Endothelial cell of umbilical vein (primary cell): ENCODE measurements around the gene TAF6. TPM values are rescaled to one million over a fixed set of nuclear protein-coding genes. Genes with fewer than 3 reads are reported as not detected.

ENCODE experiments used
- BruUV-seq: library from RNA; stranded (reverse); fragments of 400-500 nt; replicated peaks from 2 replicates; lab custom pipeline; 2021; lab: Mats Ljungman, UMichigan
- CTCF ChIA-PET: fragments of 300-600, 350-600 bp; sonication (Branson Sonifier 250); formaldehyde crosslinking; loops from one replicate; lab custom pipeline; 2021; ENCODE audit warnings: antibody characterized with exemption, inconsistent platforms; lab: Charles Lee
- POLR2A ChIA-PET: fragments of 300-600, 350-600 bp; sonication (Branson Sonifier 250); formaldehyde crosslinking; loops from one replicate; lab custom pipeline; 2021; ENCODE audit warnings: antibody characterized with exemption, inconsistent platforms; lab: Charles Lee
- DNase-seq: peaks from one replicate; pipeline ENCODE4 v3.0.0-alpha.2; 2011; ENCODE audit warnings: low read depth, low spot score
- FAIRE-seq: peaks from 2 replicates; lab custom pipeline; 2011; peaks lifted over from hg19 to GRCh38; lab: Jason Lieb, UNC
- H2AFZ ChIP-seq: 2 replicates; pipeline ENCODE4 v1.6.0; 2012; ENCODE audit warnings: low read depth, low read length, control low read depth, inconsistent platforms
- H3K27ac ChIP-seq: 2 replicates; pipeline ENCODE4 v1.5.1; 2011; ENCODE audit warnings: low read depth, mild to moderate bottlenecking, control low read depth, low read length, moderate library complexity; ENCODE audit not compliant: insufficient read depth
- H3K27me3 ChIP-seq, 2 experiments: 2 replicates each; pipeline versions ENCODE4 v1.6.0 to v1.6.1; 2011; ENCODE audit warnings: low read length in 2 of 2, mixed read lengths in 1 of 2; ENCODE audit not compliant: control insufficient read depth in 2 of 2, insufficient read depth in 2 of 2
- H3K36me3 ChIP-seq, 2 experiments: 2 replicates in 1 of 2; 3 replicates in 1 of 2; pipeline ENCODE4 v1.5.1; 2011; ENCODE audit warnings: low read length in 2 of 2, mild to moderate bottlenecking in 1 of 2, moderate library complexity in 1 of 2; ENCODE audit not compliant: control insufficient read depth in 2 of 2, insufficient read depth in 2 of 2; ENCODE audit errors: extremely low read depth in 1 of 2
- H3K4me1 ChIP-seq: 3 replicates; pipeline ENCODE4 v1.5.1; 2011; ENCODE audit warnings: mild to moderate bottlenecking, low read length; ENCODE audit not compliant: control insufficient read depth, insufficient read depth; ENCODE audit errors: extremely low read depth
- H3K4me2 ChIP-seq: 2 replicates; pipeline ENCODE4 v1.6.1; 2011; ENCODE audit warnings: low read length, control low read depth, mixed read lengths; ENCODE audit not compliant: insufficient read depth
- H3K4me3 ChIP-seq, 3 experiments: fragments of 200-600 bp in 1 of 3; sonication (generic), shearing (Covaris generic) in 1 of 3; replicated peaks in 1 of 3; 2 replicates each; pipeline ENCODE4 v1.5.1; 2011 to 2016; ENCODE audit warnings: control low read depth in 3 of 3, low read length in 3 of 3, mild to moderate bottlenecking in 2 of 3, inconsistent platforms in 1 of 3, low read depth in 1 of 3, moderate library complexity in 1 of 3; ENCODE audit not compliant: insufficient read depth in 1 of 3
- H3K79me2 ChIP-seq: 2 replicates; pipeline ENCODE4 v1.6.0; 2012; ENCODE audit warnings: low read length, inconsistent platforms; ENCODE audit not compliant: control insufficient read depth, insufficient read depth
- H3K9ac ChIP-seq: replicated peaks from 2 replicates; pipeline ENCODE3; 2011; ENCODE audit warnings: low read length, control low read depth; ENCODE audit not compliant: insufficient read depth; ENCODE audit errors: extremely low read depth
- H3K9me1 ChIP-seq: replicated peaks from 3 replicates; pipeline ENCODE4 v1.6.0; 2011; ENCODE audit warnings: mild to moderate bottlenecking, low read length; ENCODE audit not compliant: control insufficient read depth, insufficient read depth; ENCODE audit errors: extremely low read depth
- H3K9me3 ChIP-seq: replicated peaks from 2 replicates; pipeline ENCODE4 v1.5.1; 2012; ENCODE audit warnings: low read length, inconsistent platforms; ENCODE audit not compliant: control insufficient read depth, insufficient read depth
- H4K20me1 ChIP-seq: replicated peaks from 2 replicates; pipeline ENCODE3; 2011; ENCODE audit warnings: mild to moderate bottlenecking, low read length; ENCODE audit not compliant: control insufficient read depth, insufficient read depth; ENCODE audit errors: extremely low read depth
- CTCF ChIP-seq, 2 donors: IDR thresholded peaks; 1 replicate in 1 of 2; 2 replicates in 1 of 2; pipeline ENCODE4 v1.5.1; 2011; ENCODE audit warnings: low read length in 2 of 2, mild to moderate bottlenecking in 2 of 2, moderate library complexity in 2 of 2, control low read depth in 1 of 2, inconsistent platforms in 1 of 2, low read depth in 1 of 2; ENCODE audit not compliant: insufficient read depth in 1 of 2; ENCODE audit errors: extremely low read depth in 1 of 2
- EZH2 ChIP-seq: IDR thresholded peaks from 2 replicates; pipeline ENCODE4 v1.6.1; 2012; ENCODE audit warnings: borderline replicate concordance, low read depth, mild to moderate bottlenecking, moderate library complexity, low read length, inconsistent platforms; ENCODE audit not compliant: severe bottlenecking
- FOS ChIP-seq: IDR thresholded peaks from 2 replicates; pipeline ENCODE4 v1.6.1; 2011; ENCODE audit warnings: mild to moderate bottlenecking, low read length, moderate library complexity, borderline replicate concordance; ENCODE audit not compliant: insufficient read depth
- GATA2 ChIP-seq: IDR thresholded peaks from 2 replicates; pipeline ENCODE4 v1.7.0; 2011; ENCODE audit warnings: low read depth, mild to moderate bottlenecking, moderate library complexity, mixed read lengths, low read length; ENCODE audit not compliant: insufficient read length, insufficient read depth
- JUN ChIP-seq: IDR thresholded peaks from 2 replicates; pipeline ENCODE4 v1.6.1; 2011; ENCODE audit warnings: borderline replicate concordance, low read depth; ENCODE audit not compliant: insufficient read length, insufficient read depth
- MAX ChIP-seq: IDR thresholded peaks from 2 replicates; pipeline ENCODE4 v1.6.1; 2011; ENCODE audit not compliant: insufficient read depth, insufficient read length
- MYC ChIP-seq: IDR thresholded peaks from one replicate; pipeline ENCODE4 v1.6.1; 2011; ENCODE audit warnings: mild to moderate bottlenecking, low read depth, low read length
- POLR2A ChIP-seq: IDR thresholded peaks from 2 replicates; pipeline ENCODE4 v1.6.1; 2012; ENCODE audit warnings: low read depth, mild to moderate bottlenecking, control low read depth, low read length
- POLR2AphosphoS5 ChIP-seq: IDR thresholded peaks from 2 replicates; pipeline ENCODE4 v1.6.1; 2012; ENCODE audit warnings: low read depth, mild to moderate bottlenecking, control low read depth, low read length, moderate library complexity; ENCODE audit not compliant: insufficient read depth
- dilution Hi-C: fragments of 300-500 bp; cut with MboI; formaldehyde crosslinking; loops from one replicate; pipeline ENCODE4 v1.15.0; 2019; ENCODE audit warnings: low sequenced_read_pairs; ENCODE audit not compliant: extremely low pct_ligation_motif_present
- intact Hi-C: fragments of 100-400 bp; cut with micrococcal nuclease; formaldehyde crosslinking; loops from one replicate; pipeline ENCODE4 v1.10.0; 2022
- polyA plus RNA-seq, 4 experiments: library from polyadenylated mRNA; depleted of rRNA in 3 of 4; stranded (reverse) in 3 of 4; unstranded in 1 of 4; fragments of >200 nt; gene quantifications; 2 replicates each; pipeline versions ENCODE4 v1.2.1 to v1.2.3, GENCODE V29; 2011 to 2012; ENCODE audit warnings: missing spikeins in 1 of 4
- total RNA-seq: library from RNA; stranded (reverse); gene quantifications from 2 replicates; pipeline ENCODE4 v1.2.3, GENCODE V29; 2021

TAF6 gene
- total and polyA plus RNA-seq, 2 donors (not counting 3 experiments of a cell fraction or from before 2014, with no cell fraction given) = 32.7 to 64.6 TPM

- BruUV-seq = no TSS peak
Measured at GRCh38 chr7:100111914-100112313, 7.2 kb downstream of the TAF6 start.

More at GRCh38 chr7:100111914-100112313, 7.2 kb downstream of the TAF6 start:
- H3K27me3 ChIP-seq = no peaks in the 10 kb centered on the region
- H2AFZ ChIP-seq = no peak overlapping the region
- H4K20me1 ChIP-seq = no peaks in the 10 kb centered on the region
- dilution Hi-C loops (no loop called here), intact Hi-C loops (no loop called here)
- no peaks in the 10 kb centered on the region for H3K4me1 ChIP-seq
- no peak for DNase-seq
- no peaks in the 10 kb centered on the region for H3K9me3 ChIP-seq
- H3K9me1 ChIP-seq = no peaks in the 10 kb centered on the region
- H3K4me2 ChIP-seq = no peak overlapping the region
- no peak overlapping the region for H3K9ac ChIP-seq
- H3K27ac ChIP-seq = no peak overlapping the region
- H3K36me3 ChIP-seq = peaks cover 12 to 35% of the 10 kb centered on the region in 2 experiments
- FAIRE-seq = no peak
- CTCF ChIA-PET = no interaction called here
- TF ChIP-seq JUN = no peak
- TF ChIP-seq EZH2 = no peak
- no peak for TF ChIP-seq MYC
- TF ChIP-seq POLR2AphosphoS5 = no peak
- TF ChIP-seq MAX = no peak
- TF ChIP-seq FOS = no peak
- no peak for TF ChIP-seq GATA2
- TF ChIP-seq CTCF (IDR thresholded peaks at IDR 0.05; ENCODE audit: extremely low read depth in 1 of 2, insufficient read depth in 1 of 2, low read depth in 1 of 2, low read length in 2 of 2) = no peak
- TF ChIP-seq POLR2A = no peak
- no peaks in the 10 kb centered on the region for H3K79me2 ChIP-seq
- no peak overlapping the region for H3K4me3 ChIP-seq
- POLR2A ChIA-PET = no interaction called here
